Articular chondrocyte of knee joint (primary cell): ENCODE data around the gene TSPYL4. TPM values are rescaled to one million over a fixed set of nuclear protein-coding genes. Genes with fewer than 3 reads are reported as not detected.

Experiments
- total RNA-seq: library from RNA; depleted of rRNA; stranded (reverse); fragments of >200 nt; gene quantifications from 2 replicates; pipeline ENCODE4 v1.2.3, GENCODE V29; 2012

TSPYL4 gene
- 17.5 and 22.3 TPM in 2 replicates for total RNA-seq

GRCh38 chr6:116253505-116254296 is at the start of gene TSPYL4:
Gene TSPYL4 (minus strand): TSS chr6:116254075. CDS start chr6:116254008, 67 bp downstream.

GRCh38 chr6:116279232-116280160 is 25.6 kb upstream of the TSPYL4 start, which contains the start of gene TSPYL1:
Gene TSPYL1 (minus strand): TSS chr6:116279930. CDS start chr6:116279830, 100 bp downstream.

Other genes starting within 250 kb of the TSPYL4 start
- 1.0 and 1.6 TPM in 2 replicates for gene FRK, start 193.2 kb downstream of the TSPYL4 start, total RNA-seq
- gene NT5DC1, start 153.2 kb downstream of the TSPYL4 start, total RNA-seq: 7.3 and 11.7 TPM in 2 replicates
- under 0.01 TPM in 2 replicates for gene COL10A1, start 127.9 kb downstream of the TSPYL4 start, total RNA-seq
- gene TSPYL1, start 25.9 kb upstream of the TSPYL4 start, total RNA-seq: 91.6 and 126 TPM in 2 replicates
- gene DSE, start 116.9 kb upstream of the TSPYL4 start, total RNA-seq: 167 and 173 TPM in 2 replicates
- 1.4 and 3.0 TPM in 2 replicates for gene CALHM6, start 207.3 kb upstream of the TSPYL4 start, total RNA-seq